ENCODE data around the gene GKN1.

DNA sequence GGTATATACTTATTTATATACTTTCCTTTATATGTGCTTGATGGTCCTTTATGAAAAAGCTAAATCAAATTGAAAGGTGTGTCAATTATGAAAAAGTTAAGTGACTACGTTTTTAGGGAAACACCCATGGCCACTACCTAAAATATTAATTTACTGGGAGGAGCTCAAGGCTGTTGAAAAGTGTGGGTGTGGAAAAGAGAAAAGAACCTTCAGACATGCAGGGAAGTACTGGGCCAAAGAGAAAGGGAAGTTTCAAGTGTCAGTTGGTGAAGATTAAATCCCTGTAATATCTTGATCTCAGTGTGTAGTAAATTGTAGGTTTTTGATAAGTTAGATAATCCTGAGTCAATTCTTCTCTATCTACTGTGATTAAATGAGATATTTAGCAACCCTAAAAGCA lies 6.2 kb upstream of the GKN1 start:
- TF ChIP-seq, protein P1, sequence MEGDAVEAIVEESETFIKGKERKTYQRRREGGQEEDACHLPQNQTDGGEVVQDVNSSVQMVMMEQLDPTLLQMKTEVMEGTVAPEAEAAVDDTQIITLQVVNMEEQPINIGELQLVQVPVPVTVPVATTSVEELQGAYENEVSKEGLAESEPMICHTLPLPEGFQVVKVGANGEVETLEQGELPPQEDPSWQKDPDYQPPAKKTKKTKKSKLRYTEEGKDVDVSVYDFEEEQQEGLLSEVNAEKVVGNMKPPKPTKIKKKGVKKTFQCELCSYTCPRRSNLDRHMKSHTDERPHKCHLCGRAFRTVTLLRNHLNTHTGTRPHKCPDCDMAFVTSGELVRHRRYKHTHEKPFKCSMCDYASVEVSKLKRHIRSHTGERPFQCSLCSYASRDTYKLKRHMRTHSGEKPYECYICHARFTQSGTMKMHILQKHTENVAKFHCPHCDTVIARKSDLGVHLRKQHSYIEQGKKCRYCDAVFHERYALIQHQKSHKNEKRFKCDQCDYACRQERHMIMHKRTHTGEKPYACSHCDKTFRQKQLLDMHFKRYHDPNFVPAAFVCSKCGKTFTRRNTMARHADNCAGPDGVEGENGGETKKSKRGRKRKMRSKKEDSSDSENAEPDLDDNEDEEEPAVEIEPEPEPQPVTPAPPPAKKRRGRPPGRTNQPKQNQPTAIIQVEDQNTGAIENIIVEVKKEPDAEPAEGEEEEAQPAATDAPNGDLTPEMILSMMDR (IDR thresholded peaks at IDR 0.05): no peak
- TF ChIP-seq POLR2A (IDR thresholded peaks at IDR 0.05; ENCODE audit: low read depth) (no peak), POLR2AphosphoS5 (IDR thresholded peaks at IDR 0.05) (no peak), EP300 (IDR thresholded peaks at IDR 0.05) (no peak)

All from esophagus muscularis mucosa (tissue), 4 donors.